ENCODE measurements around the gene MRTFA. TPM values are rescaled to one million over a fixed set of nuclear protein-coding genes. Genes with fewer than 3 reads are reported as not detected.

The MRTFA gene
- total RNA-seq, 4 donors from 2014 or later, result 46.0 to 408 (median 90.0) TPM

DNA sequence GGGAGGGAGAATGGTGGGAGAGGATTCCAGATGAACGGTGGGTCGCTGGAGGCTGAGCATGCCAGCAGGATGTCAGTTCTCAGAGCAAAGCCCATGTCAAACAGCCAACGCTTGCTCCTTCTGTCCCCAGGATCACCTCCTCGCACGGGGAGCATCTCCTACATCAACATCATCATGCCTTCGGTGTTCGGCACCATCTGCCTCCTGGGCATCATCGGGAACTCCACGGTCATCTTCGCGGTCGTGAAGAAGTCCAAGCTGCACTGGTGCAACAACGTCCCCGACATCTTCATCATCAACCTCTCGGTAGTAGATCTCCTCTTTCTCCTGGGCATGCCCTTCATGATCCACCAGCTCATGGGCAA, 44.3 kb upstream of the MRTFA start:
- H3K36me3 ChIP-seq, result no peaks in the 10 kb centered on the region
- no peak overlapping the region for H3K27ac ChIP-seq
- H3K4me3 ChIP-seq, result no peak overlapping the region
- in situ Hi-C loops (cut with MboI; ENCODE audit: low pct_ligation_motif_present in 1 of 4, low pct_unique_long_range_greater_than_20kb in 1 of 4, low sequenced_read_pairs in 3 of 4) (loop anchor here in 1 of 4 donors (5.0 kb wide), 1 partner anchor 82 kb away; no protein-coding TSS in a partner anchor), intact Hi-C loops (cut with DNase I; ENCODE audit: low total_unique reads) (loop anchor here (5.0 kb wide), 1 partner anchor 82 kb away; no protein-coding TSS in a partner anchor)
- WGBS, 2 donors (ENCODE audit: low coverage in 1 of 2), result 67 to 94% methylated on average over 1 to 15 of the region's 15 CpGs
- peaks cover 23% of the 10 kb centered on the region for H3K27me3 ChIP-seq
- H3K4me1 ChIP-seq, result peaks cover 0 to 21% (median 13%) of the 10 kb centered on the region in 4 donors
- no peak for TF ChIP-seq POLR2A (IDR thresholded peaks at IDR 0.05)
- TF ChIP-seq, protein P1, sequence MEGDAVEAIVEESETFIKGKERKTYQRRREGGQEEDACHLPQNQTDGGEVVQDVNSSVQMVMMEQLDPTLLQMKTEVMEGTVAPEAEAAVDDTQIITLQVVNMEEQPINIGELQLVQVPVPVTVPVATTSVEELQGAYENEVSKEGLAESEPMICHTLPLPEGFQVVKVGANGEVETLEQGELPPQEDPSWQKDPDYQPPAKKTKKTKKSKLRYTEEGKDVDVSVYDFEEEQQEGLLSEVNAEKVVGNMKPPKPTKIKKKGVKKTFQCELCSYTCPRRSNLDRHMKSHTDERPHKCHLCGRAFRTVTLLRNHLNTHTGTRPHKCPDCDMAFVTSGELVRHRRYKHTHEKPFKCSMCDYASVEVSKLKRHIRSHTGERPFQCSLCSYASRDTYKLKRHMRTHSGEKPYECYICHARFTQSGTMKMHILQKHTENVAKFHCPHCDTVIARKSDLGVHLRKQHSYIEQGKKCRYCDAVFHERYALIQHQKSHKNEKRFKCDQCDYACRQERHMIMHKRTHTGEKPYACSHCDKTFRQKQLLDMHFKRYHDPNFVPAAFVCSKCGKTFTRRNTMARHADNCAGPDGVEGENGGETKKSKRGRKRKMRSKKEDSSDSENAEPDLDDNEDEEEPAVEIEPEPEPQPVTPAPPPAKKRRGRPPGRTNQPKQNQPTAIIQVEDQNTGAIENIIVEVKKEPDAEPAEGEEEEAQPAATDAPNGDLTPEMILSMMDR (IDR thresholded peaks at IDR 0.05), result no peak
- no peak for TF ChIP-seq EP300 (IDR thresholded peaks at IDR 0.05; ENCODE audit: low read depth)
- no peak for TF ChIP-seq POLR2AphosphoS5 (IDR thresholded peaks at IDR 0.05)
- H3K9me3 ChIP-seq, result no peaks in the 10 kb centered on the region
- no peak for DNase-seq

DNA sequence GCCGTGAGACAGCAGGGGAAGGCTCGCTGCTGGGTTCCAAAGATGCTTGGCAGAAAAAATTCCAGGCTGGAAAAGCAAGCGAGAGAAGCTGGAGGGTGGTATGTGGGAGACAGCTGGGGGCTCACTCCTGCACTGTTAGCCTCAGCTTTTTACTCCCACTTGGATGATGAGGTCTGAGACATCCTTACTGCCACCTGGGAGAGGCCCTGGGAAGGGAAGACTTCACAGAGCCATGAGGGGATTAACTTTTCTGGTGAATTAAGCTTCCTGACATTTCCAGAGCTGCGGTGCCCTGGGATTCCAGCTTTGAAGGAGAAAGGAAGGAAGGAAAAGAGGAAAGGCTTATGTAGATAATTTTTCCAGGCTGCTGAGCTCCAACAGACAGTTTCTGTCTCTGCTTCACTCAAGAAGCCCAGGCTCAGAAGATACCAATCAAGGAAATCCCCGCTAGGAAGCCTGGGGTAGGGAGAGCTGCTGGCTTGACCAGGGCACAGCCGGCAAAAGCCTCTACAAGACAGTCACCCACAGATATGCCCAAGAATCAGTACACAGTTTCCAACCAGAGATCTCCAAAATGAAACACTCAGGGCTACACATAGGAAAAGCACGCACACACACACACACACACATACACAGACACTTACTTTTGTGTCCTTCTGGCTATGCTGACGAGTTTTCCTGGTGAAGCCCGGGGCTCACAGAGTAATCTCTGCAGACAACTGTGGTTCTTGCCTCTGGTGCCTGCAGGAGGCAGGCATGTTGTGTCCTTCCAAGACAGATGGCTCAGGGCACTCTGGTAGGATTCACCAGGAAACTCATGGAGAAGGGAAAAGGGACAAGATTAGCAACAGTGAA, 43.7 kb upstream of the MRTFA start:
- 42 to 49% methylated on average over 6 to 8 of the region's 9 CpGs for WGBS, 2 donors (ENCODE audit: low coverage in 1 of 2)
- Histone ChIP-seq H3K36me3 (no peaks in the 10 kb centered on the region), H3K27ac (no peak overlapping the region), H3K4me1 (peaks cover 0 to 21% (median 13%) of the 10 kb centered on the region in 4 donors), H3K4me3 (no peak overlapping the region), H3K9me3 (no peaks in the 10 kb centered on the region), H3K27me3 (peaks cover 23% of the 10 kb centered on the region)
- DNase-seq, result no peak
- TF ChIP-seq POLR2AphosphoS5 (IDR thresholded peaks at IDR 0.05) (no peak), EP300 (IDR thresholded peaks at IDR 0.05; ENCODE audit: low read depth) (no peak), POLR2A (IDR thresholded peaks at IDR 0.05) (no peak)
- TF ChIP-seq, protein P1 (IDR thresholded peaks at IDR 0.05), result no peak
- intact Hi-C loops (cut with DNase I; ENCODE audit: low total_unique reads) (loop anchor here (5.0 kb wide), 1 partner anchor 82 kb away; no protein-coding TSS in a partner anchor), in situ Hi-C loops (cut with MboI; ENCODE audit: low pct_ligation_motif_present in 1 of 4, low pct_unique_long_range_greater_than_20kb in 1 of 4, low sequenced_read_pairs in 3 of 4) (loop anchor here in 1 of 4 donors (5.0 kb wide), 1 partner anchor 82 kb away; no protein-coding TSS in a partner anchor)

DNA sequence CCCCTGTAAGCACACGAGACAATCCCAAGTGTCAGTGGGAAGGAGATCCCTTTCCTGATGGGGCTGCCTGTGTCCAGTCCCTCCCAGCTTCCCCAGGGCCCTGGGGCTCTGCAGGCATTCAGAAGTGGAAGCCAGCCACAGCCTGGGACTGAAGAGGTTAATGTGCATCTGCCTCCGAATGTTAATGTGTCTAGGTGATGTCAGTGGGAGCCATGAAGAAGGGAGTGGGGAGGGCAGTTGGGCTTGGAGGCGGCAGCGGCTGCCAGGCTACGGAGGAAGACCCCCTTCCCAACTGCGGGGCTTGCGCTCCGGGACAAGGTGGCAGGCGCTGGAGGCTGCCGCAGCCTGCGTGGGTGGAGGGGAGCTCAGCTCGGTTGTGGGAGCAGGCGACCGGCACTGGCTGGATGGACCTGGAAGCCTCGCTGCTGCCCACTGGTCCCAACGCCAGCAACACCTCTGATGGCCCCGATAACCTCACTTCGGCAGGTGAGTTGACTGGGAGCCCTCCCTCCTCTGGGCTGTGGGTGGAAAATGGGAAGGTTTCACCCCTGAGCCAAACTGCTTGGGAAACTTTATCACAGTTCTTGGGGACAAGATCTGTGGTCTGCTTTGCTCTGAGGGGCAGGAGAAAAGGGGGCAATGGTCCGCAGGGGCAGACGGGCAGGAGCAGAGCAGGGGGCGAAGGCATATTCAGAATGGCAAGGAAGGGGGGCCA, 42.9 kb upstream of the MRTFA start, which contains the start of gene MCHR1:
MCHR1 (plus strand) TSS at position 236 of the 715 bp plus-strand sequence; CDS start at position 405, 169 bp downstream.
- intact Hi-C loops (cut with DNase I; ENCODE audit: low total_unique reads), result no loop called here
- in situ Hi-C loops (cut with MboI; ENCODE audit: low pct_ligation_motif_present in 1 of 4, low pct_unique_long_range_greater_than_20kb in 1 of 4, low sequenced_read_pairs in 3 of 4), result no loop called here
- no peak for DNase-seq
- TF ChIP-seq, protein P1 (IDR thresholded peaks at IDR 0.05), result no peak
- TF ChIP-seq POLR2AphosphoS5 (IDR thresholded peaks at IDR 0.05) (no peak), POLR2A (IDR thresholded peaks at IDR 0.05) (no peak)
- H3K27me3 ChIP-seq, result peaks cover 23% of the 10 kb centered on the region
- H3K4me1 ChIP-seq, result peaks cover 0 to 21% (median 13%) of the 10 kb centered on the region in 4 donors
- no peaks in the 10 kb centered on the region for H3K9me3 ChIP-seq
- no peak within 1 kb of the TSS for H3K27ac ChIP-seq
- H3K36me3 ChIP-seq, result no peaks in the 10 kb centered on the region
- H3K4me3 ChIP-seq, result peak within 1 kb of the TSS in 1 of 4 donors; percentile 19
- WGBS, 2 donors (ENCODE audit: low coverage in 1 of 2), result 47 to 51% methylated on average over 3 to 17 of the region's 21 CpGs
